DMS 273 treated with DMSO at 0.1 percent for 48 hours (cell line): ENCODE data around the gene MUC13.
"Not testable (repeated sequence)": the region's sequence is repeated elsewhere in the genome, so short reads cannot be mapped to it uniquely, and the experiment has no call there.

Experiments used
- DNase-seq: peaks from one replicate; lab custom pipeline; 2025; lab: John Stamatoyannopoulos, UW

The MUC13 gene

GRCh38 chr3:124934577-124934976, at the start of gene MUC13:
Gene MUC13, minus strand, starts transcription at chr3:124934751. Its CDS starts 39 bp downstream, at chr3:124934712.
- no peak for DNase-seq

- DNase-seq: no peak
Observed at GRCh38 chr3:124982855-124983254, 48.3 kb upstream of the MUC13 start.

- DNase-seq: no peak
Observed at GRCh38 chr3:124981472-124981871, 46.9 kb upstream of the MUC13 start.

GRCh38 chr3:124978627-124979026, 44.1 kb upstream of the MUC13 start:
- DNase-seq: no peak

GRCh38 chr3:124976383-124976782, 41.8 kb upstream of the MUC13 start:
- DNase-seq: no peak

GRCh38 chr3:124974691-124975090, 40.1 kb upstream of the MUC13 start:
- no peak for DNase-seq

GRCh38 chr3:124973290-124973689, 38.7 kb upstream of the MUC13 start:
- DNase-seq: no peak

GRCh38 chr3:124972457-124972856, 37.9 kb upstream of the MUC13 start:
- DNase-seq: no peak

- DNase-seq: no peak
Observed at GRCh38 chr3:124969963-124970722, 35.6 kb upstream of the MUC13 start.

GRCh38 chr3:124969190-124969589, 34.6 kb upstream of the MUC13 start:
- DNase-seq: no peak

- no peak for DNase-seq
Observed at GRCh38 chr3:124967964-124968363, 33.4 kb upstream of the MUC13 start.

GRCh38 chr3:124966521-124967445, 32.2 kb upstream of the MUC13 start:
- DNase-seq: no peak

GRCh38 chr3:124965413-124965812, 30.9 kb upstream of the MUC13 start:
- no peak for DNase-seq

- no peak for DNase-seq
Observed at GRCh38 chr3:124964387-124964786, 29.8 kb upstream of the MUC13 start.

GRCh38 chr3:124963755-124964154, 29.2 kb upstream of the MUC13 start:
- no peak for DNase-seq

GRCh38 chr3:124962403-124962940, 27.9 kb upstream of the MUC13 start:
- DNase-seq: no peak

- DNase-seq: no peak
Observed at GRCh38 chr3:124960698-124961097, 26.1 kb upstream of the MUC13 start.

GRCh38 chr3:124960105-124960504, 25.6 kb upstream of the MUC13 start:
- DNase-seq: no peak

- DNase-seq: not testable (repeated sequence)
Observed at GRCh38 chr3:124957951-124958350, 23.4 kb upstream of the MUC13 start.

- no peak for DNase-seq
Observed at GRCh38 chr3:124952282-124952855, 17.8 kb upstream of the MUC13 start.

GRCh38 chr3:124951511-124952281, 17.1 kb upstream of the MUC13 start:
- DNase-seq: no peak

- no peak for DNase-seq
Observed at GRCh38 chr3:124950026-124950425, 15.5 kb upstream of the MUC13 start.
